NCI-H2196 (cell line): Measurements from ENCODE around the gene MTG2.

Experiments used
- DNase-seq: peaks from one replicate; lab custom pipeline; 2025; ENCODE audit not compliant: unreplicated experiment; lab: John Stamatoyannopoulos, UW

The MTG2 gene, protein sequence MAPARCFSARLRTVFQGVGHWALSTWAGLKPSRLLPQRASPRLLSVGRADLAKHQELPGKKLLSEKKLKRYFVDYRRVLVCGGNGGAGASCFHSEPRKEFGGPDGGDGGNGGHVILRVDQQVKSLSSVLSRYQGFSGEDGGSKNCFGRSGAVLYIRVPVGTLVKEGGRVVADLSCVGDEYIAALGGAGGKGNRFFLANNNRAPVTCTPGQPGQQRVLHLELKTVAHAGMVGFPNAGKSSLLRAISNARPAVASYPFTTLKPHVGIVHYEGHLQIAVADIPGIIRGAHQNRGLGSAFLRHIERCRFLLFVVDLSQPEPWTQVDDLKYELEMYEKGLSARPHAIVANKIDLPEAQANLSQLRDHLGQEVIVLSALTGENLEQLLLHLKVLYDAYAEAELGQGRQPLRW

DNA sequence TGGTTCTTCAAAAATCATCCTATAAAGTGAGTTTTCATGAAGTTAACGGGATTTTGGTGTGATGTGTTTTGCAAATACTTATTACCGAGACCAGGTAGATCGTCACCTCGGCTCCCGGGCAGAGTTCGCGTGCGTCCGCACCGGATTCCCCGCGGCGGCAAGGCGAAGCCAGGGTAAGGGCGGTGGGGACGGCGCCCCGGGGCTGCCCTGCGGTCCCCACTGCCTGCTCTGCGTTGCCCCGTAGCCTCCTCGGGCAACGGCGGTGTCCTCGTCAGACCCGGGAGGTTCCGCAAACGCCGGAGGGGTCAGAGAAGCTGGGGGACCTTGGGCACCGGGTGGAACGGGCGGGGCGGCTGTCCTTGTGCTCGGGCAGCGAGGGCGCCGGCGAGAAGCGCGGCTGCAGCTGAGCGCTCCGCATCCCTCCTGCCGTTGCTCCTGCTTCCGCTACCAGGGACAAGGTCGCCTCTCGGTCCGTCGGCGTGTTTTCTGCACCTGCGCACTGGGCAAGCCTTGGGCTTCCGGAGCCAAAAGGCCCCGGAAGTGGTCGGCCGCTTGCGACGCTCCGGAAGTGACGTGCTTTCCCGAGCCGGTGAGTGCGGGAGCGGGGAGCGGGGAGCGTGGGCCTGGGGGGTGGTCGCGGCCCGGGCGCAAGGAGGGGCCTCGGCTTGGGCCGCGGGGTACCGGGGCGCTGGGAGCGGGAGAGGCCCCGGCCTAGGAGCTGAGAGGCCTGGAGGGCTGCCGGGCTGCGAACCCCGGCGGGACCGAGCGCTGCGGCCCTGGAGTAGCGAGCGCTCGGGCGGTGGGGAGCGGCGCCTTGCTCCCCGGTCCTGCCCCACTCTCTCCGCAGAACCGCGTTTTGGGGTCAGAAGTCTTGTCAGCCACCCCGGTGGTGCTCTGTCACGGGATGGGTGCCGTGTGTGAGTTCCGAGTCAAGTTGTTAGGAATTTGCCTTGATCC is at the start of gene MTG2:
TSS of gene MTG2 (plus strand) at position 560 of the 957 bp plus-strand sequence. CDS start 10,393 bp downstream, outside the sequence.
- DNase-seq = peak; percentile 96

DNA sequence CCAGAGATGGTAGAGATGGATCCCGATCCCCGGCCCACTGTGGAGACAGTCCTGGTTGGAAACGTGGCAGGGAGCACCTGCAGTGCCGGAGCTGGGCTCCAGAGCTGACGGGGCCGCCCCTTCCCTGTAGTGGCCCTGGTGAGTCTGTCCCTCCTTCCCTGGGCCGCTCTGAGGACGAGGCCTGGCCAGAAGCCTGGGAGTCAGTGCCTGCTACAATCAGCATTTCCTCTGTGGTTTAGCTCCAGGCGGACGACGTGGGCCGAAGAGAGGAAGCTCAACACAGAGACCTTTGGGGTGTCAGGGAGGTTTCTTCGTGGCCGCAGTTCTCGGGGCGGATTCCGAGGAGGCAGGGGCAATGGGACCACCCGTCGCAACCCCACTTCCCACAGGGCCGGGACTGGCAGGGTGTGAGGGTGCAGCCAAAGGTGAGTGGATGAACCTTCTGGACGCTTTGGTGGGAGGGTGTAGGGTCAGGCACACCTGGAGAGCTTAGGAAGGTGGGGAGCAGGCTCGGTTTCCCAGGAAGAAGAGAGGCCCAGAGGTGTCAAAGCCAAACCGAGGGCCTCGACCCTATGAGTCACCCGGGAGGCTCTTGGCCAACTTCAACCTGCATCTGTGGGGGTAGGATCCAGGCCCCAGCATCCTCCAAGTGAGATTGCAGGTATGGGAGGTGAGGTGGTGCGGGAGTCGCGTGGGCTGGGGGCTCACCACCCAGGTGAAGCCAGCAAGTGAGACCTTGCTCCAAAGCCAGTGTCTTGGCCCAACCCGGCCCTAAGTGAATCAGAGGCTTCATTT is 49.6 kb upstream of the MTG2 start:
- no peak for DNase-seq

DNA sequence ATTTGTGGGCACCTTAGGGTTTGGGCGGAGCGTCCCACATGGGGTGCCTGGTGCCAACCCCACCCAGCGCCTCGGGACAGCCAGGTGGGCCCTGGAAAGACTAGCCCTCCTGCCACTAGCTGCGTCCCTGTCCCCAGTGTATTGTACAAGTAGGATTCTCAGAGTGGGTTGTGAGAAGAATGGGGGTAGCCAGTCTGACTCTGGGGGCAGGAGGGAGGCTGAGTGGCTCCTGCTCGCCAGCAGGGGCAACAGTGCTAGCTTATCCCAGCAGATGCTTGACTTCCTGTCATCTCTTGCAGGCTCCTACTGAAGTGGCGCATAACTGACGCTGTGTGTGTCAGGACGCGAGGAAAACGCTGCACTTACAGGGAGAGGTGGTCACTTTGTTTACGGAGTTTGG is 49.0 kb upstream of the MTG2 start:
- DNase-seq = no peak

DNA sequence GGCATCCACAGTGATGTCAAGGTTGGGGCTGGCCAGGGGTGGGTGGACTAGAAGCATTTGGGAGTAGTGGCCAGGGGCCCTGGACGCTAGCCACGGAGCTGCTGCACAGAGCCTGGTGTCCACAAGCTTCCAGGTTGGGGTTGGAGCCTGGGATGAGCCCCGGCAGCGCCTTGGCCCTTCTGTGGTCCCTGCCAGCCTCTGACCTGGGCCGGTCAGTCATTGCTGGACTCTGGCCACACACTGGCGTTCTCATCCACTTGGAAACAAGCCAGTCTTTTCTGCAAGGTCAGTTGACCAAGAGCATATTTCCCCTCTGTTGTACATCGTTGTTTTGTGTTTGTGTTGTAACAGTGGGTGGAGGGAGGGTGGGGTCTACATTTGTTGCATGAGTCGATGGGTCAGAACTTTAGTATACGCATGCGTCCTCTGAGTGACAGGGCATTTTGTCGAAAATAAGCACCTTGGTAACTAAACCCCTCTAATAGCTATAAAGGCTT is 48.0 kb upstream of the MTG2 start:
- no peak for DNase-seq

DNA sequence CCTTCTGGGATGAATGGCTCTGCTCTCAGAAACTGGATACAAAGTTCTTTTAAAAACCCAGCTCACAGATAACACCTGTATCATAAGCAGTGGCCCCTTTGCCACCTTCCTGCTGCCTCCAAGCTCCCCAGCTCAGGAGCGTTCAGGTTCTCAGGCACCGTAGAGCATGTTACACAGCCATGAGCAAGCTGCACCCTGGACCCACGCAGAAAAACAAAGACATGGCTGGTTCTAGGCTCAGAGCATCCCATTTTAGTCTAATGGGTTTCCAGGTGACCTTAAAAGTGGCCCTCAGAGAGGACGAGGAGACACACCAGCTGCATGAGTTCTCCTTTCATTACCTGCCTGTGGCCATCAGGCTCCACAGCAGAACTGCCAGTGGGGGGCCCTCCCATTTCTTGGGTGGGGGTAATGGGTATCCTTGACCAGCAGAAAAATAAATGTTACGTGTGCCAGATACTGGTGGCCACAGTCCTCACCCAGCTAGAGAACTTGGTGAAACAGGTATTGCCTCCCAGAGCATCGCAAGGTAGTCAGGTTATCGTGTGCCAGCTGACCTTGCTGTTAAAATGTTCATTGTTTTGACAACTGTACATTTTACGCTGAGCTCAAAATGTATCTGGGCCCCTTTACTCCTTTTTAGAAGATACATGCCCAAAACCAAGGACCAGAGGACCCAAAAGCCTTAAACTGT is 47.1 kb upstream of the MTG2 start:
- no peak for DNase-seq

DNA sequence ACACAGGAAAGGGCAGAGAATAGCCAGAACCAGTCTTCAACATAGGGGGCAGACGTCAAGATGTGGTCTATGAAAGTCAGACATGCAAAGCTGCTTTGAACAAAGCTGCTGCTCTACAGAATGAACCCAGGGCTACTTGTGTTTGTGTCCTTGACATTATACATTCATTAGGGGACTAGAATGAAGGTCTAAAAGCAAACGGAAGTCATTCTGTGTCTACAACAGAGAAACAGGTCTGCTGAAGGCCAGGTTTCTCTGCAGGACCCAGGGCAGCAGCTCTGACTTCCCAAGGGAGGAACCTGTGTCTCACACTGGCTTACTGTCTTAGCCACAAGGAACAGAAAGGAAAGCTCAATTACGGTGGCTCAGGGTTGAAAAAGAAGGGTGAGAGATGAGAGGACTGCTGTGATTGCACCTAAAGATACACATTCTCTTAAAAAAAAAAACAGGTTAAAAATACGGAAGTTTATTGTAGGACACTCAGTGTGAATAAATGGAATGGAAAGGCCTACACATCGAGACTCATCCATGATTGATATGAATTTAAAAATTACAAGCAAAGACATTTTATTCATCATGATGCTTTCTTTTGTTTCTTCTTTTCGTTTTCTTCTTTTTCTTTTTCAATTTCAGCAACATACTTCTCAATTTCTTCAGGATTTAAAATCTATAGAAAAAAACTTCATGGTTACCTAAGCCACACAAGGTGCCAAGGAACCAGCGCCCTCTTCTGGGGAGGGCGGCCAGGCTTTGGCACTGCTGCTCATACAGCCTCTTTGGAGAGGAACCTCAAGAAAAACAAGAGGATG is 46.3 kb upstream of the MTG2 start:
- peak; percentile 69 for DNase-seq

DNA sequence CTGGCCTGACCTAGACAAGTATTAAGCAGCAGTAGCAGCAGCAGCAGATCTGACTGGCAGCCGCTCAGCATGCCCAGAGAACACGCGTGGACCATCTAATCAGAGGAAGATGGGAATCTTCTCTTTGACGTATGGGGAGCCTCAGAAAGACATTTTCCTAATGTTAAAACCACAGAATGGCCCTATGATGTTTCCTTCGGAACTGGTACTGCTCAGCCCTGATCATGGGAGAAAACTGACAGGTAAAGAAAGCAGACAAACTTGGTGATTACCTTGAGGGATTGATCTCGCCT is 45.8 kb upstream of the MTG2 start:
- DNase-seq = no peak

DNA sequence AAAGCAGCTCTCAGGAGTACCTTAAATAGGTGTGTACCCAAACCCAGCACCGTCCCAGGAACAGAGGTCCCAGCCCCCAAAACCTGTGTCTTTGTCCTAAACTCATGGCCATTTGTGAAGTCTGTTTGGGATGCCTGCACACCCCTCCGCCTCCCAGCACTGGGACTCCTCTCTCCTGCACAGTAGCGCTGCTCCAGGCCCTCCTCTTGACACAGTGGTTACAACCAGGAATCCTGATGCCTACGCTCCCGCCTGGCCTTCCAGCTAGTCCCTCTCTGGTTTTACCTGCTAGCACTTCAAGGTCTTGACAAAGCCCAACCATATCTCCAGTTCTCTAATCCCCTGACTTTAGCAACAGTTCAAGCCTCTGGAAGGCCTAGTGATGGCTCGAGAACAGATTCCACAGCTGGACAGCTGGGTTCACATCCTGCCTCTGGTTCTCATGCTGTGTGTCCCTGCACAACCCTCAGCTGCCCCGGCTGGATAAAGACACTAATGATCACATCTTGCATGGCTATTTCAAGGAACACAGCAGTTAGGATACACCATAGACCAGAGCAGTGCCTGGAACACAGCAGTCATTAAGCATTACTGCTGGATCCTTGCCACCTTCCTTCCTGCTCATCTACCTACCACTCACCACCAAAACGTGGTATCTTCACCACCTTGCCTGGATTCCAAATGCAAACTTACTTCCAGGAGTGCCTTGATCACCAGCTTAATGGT is 45.2 kb upstream of the MTG2 start:
- no peak for DNase-seq

DNA sequence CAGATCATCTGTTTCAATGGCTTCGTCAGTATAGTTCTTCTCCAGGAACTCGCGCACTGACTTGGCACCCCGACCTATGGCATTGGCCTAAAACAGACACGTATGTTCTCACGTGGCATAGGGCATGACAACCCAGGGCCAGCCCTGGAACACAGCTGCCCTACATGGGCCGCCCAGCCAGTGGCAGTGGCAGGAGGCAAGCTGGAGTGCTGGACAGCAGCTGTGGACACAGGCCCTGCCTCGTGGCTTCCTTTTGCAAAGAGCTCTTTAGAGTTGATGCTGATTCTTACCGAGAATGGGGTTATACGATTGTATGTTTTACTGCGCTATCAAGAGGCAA is 44.7 kb upstream of the MTG2 start:
- no peak for DNase-seq

DNA sequence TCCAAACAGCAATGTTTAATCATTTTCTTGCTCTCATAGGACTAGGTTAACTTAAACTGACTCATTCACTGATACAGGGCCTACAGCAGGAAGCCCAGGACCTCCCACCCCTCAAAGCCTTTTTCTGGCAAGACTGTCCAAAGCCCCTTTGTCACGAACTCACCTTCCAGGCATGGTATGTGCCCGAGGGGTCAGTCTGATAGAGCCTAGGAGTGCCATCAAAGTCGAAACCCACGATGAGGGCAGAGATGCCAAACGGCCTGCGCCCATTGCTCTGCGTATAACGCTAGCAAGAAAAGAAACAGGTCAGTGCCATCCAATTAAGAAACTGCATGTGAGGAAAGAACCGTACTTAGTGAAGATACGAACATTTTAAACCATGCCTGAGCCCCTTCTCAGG is 43.9 kb upstream of the MTG2 start:
- no peak for DNase-seq

DNA sequence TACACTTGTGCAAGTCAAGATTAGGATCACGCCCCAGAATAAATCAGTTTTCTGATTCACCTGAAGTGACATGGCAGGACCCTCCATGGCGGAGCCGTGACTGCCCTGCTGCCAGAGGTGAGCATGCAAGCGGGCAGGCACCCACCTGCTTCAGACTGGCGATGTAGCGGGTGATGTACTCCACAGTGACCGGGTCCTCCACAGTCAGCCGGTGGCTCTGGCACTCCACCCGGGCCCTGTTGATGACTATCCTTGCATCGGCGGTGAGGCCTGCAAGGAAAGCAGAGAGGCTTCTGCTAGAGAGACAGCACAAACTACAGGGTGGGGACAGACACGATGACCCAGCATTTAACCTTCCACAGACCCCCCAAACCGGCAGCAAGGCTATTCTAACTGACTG is 43.2 kb upstream of the MTG2 start:
- DNase-seq = no peak

DNA sequence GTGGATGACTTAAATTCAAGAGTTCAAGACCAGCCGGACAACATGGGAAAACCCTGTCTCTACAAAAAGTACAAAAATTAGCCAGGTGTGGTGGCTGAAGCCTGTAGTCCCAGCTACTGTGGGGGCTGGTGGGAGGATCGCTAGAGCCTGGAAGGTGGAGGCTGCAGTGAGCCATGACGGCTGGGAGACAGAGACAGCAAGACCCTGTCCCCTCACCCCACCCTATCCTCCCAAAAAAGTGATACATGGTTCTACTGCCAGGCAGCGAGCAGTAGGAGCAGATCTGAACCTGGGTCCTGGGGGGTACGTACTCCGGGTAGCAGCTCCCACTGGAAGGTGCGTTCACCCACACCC is 41.8 kb upstream of the MTG2 start:
- DNase-seq = no peak

DNA sequence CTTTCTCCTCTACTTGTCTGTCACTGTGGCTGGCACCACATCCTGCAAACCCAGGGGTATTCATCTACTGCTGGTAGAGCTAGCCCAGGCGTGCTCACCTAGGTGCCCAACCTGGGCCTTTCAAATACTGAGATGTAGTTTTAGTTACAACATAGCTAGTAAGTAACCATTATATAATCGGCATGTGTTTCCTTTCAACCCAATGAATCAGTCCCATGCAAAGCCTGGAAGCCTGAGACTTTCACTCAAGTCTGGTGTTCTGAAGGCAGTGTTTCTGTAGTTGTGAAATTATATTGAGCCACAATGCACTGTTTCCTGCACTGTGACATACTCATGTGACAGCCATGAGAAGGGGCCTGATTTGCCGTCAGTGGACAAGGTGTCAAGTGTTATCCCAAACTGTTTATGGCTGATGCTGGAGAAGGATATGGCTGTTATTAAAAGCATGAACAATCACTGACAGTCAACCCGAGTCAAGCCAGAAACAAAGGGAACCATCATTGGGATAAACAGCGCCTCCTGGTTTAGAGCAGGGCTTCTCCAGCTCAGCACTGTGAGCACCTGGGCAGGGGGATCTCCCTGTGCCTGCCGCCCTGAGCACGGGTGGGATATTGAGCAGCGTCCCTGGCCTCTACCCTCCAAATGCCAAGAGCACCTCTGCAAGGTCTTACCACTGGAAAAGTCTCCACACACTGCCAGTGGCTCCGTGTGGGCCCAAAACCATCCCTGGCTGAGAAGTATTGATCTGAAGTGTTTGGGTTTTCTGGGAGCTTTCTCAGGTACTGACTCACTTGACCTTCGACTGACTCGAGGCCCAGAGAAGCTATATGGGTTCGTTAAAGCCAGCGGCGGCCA is 41.2 kb upstream of the MTG2 start:
- no peak for DNase-seq

DNA sequence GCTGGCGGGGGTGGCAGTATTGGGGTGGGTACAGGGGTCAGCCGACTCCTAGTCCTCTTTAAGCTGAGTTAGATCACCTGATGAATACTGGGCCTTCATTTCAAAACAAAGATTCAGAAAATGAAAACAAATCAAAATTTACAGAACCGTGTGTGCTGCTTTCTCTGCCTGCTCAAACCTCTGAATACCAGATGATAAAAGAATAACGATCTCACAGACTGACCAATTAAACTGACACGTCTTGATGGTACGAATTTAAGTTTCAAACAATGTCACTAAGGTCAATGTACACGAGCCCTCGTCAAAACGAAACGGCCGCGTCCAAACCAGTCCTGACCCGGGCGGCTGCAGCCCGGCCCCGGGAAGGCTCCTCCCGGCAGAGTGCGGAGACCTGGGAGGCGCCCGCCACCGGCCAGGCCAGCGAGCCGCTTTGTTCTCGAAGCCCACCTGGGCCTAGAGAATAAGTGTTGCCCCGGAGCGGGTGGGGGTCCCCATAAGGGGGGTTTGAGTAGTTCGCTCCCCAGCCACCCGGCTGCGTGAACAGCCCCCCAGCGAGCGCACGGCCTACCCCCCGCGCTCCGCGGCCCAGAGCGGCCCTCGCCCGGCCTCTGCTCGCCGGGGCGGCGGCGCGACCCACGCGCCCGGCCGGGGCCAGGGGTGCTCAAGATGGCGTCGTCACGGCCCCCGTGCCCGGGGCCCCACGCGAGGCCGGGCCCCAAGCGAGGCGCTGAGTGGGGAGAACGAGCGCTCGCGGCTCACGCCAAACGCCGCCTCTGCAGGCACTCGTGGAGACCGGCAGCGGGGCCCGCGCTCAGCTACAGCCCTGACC is 40.4 kb upstream of the MTG2 start:
- DNase-seq = no peak

DNA sequence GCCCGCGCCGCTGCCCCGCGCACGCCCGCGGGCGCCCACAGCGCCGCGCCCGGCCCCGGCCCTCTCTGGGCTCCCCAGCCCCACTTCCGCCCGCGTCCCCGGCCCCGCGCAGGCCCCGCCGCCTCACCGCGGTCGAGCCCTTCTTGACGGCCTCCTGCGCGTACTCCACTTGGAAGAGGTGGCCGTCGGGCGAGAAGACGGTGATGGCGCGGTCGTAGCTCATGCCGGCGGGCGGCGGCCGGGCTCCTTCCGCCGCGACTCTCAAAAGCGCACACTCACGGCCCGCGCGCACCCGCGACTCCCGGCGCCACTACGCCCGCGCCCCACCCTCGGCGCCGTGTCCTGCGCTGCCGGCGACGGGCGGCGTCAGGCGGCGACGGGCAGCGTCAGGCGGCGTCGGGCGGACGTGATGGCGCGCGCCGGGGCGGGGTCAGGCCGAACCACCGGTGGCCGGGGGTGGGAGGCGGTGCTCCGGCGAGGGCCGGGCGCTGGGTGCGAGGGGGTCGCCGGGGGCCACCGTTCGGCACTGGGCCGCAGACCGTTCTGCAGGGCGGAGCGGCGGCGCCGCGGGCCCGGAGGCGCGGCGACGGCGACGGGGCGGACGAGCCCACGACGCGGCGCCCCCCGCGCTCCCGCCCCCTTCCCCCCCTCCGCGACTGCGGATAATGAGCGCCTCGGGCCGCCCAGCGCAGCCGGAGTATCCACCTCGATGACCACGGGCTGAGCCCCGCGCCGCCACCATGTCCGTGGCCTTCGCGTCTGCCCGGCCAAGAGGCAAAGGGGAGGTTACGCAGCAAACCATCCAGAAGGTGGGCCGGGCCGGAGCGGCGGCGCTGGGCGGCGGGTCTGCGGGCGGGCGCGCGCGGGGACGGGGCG is 39.5 kb upstream of the MTG2 start, which contains the start of the genes PSMA7 and SS18L1:
TSS of gene PSMA7 (minus strand) at position 314 of the 876 bp plus-strand sequence. CDS start at position 223, 91 bp downstream.
TSS of gene SS18L1 (plus strand) at position 689 of the 876 bp plus-strand sequence. CDS start at position 741, 52 bp downstream.
- peak; percentile 92 for DNase-seq
